Kidney epithelial cell (primary cell): ENCODE data around the gene ALG11. TPM values are rescaled to one million over a fixed set of nuclear protein-coding genes. Genes with fewer than 3 reads are reported as not detected.

Source experiments
- DNase-seq: peaks from one replicate; pipeline ENCODE4 v3.0.0-alpha.2; 2010; ENCODE audit warnings: low read depth
- H3K27me3 ChIP-seq: 2 replicates; pipeline ENCODE4 v1.6.0; 2011; ENCODE audit warnings: low read length; ENCODE audit not compliant: control insufficient read depth, insufficient read depth
- H3K36me3 ChIP-seq: 2 replicates; pipeline ENCODE4 v1.5.1; 2011; ENCODE audit warnings: low read length; ENCODE audit not compliant: control insufficient read depth, insufficient read depth
- H3K4me3 ChIP-seq: 2 replicates; pipeline ENCODE4 v1.5.1; 2011; ENCODE audit warnings: low read depth, mild to moderate bottlenecking, control low read depth, low read length
- total RNA-seq: library from RNA; depleted of rRNA; stranded (reverse); fragments of >200 nt; gene quantifications from 2 replicates; pipeline ENCODE4 v1.2.3, GENCODE V29; 2015
- TF ChIP-seq, protein P1 (sequence below): IDR thresholded peaks from 2 replicates; pipeline ENCODE4 v1.5.1; 2011; ENCODE audit warnings: mild to moderate bottlenecking, moderate library complexity, low read length, control low read depth, inconsistent platforms; ENCODE audit not compliant: insufficient read depth, poor library complexity, severe bottlenecking

The ALG11 gene
- total RNA-seq, 1 donor from 2014 or later, result 15.5 TPM

DNA sequence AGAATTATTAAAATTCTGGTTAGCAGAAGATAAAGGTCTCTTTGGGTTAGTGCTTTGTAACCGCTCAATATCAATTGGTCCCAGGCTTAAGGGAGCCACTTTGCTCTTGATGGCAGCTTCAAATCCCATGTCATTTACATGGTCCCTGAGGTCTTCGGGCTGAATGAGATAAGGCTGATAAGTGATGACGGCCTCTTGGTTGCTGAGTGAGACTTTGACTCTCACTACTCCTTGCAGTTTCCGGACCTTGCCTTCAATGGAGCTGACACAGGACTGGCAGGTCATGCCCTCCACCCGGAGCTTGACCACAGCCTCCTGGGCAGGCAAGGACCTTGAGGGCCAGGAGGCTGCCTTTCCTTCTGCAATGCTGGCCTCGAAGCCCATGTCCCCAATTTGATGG lies 37.7 kb upstream of the ALG11 start:
- Histone ChIP-seq H3K4me3 (no peak overlapping the region), H3K36me3 (no peaks in the 10 kb centered on the region), H3K27me3 (no peaks in the 10 kb centered on the region)
- TF ChIP-seq, protein P1, sequence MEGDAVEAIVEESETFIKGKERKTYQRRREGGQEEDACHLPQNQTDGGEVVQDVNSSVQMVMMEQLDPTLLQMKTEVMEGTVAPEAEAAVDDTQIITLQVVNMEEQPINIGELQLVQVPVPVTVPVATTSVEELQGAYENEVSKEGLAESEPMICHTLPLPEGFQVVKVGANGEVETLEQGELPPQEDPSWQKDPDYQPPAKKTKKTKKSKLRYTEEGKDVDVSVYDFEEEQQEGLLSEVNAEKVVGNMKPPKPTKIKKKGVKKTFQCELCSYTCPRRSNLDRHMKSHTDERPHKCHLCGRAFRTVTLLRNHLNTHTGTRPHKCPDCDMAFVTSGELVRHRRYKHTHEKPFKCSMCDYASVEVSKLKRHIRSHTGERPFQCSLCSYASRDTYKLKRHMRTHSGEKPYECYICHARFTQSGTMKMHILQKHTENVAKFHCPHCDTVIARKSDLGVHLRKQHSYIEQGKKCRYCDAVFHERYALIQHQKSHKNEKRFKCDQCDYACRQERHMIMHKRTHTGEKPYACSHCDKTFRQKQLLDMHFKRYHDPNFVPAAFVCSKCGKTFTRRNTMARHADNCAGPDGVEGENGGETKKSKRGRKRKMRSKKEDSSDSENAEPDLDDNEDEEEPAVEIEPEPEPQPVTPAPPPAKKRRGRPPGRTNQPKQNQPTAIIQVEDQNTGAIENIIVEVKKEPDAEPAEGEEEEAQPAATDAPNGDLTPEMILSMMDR, result no peak
- DNase-seq, result no peak

- TF ChIP-seq, protein P1, result no peak
- H3K36me3 ChIP-seq, result no peaks in the 10 kb centered on the region
- H3K4me3 ChIP-seq, result no peak overlapping the region
- no peak for DNase-seq
- no peaks in the 10 kb centered on the region for H3K27me3 ChIP-seq
Measured at GRCh38 chr13:51976423-51976822, 35.8 kb upstream of the ALG11 start.

DNA sequence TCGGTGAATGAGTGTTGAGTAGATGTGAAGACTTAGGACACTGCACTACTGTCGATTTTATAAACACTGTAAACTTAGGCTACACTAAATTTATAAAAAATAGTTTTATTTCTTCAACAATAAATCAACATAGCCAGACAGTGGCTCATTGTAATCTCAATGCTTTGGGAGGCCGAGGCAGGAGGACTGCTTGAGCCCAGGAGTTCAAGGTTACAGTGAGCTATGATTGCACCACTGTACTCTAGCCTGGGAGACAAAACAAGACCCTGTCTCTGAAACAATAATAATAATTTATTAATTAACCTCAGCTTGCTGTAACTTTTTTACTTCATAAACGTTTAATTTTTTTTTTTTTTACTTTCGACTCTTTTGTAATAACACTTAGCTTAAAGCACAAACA lies 35.3 kb upstream of the ALG11 start:
- TF ChIP-seq, protein P1, result no peak
- Histone ChIP-seq H3K27me3 (no peaks in the 10 kb centered on the region), H3K36me3 (no peaks in the 10 kb centered on the region), H3K4me3 (no peak overlapping the region)
- no peak for DNase-seq

- Histone ChIP-seq H3K4me3 (no peak overlapping the region), H3K27me3 (no peaks in the 10 kb centered on the region), H3K36me3 (no peaks in the 10 kb centered on the region)
- no peak for DNase-seq
- TF ChIP-seq, protein P1, result no peak
Measured at GRCh38 chr13:51977625-51978024, 34.6 kb upstream of the ALG11 start.

- no peak overlapping the region for H3K4me3 ChIP-seq
- TF ChIP-seq, protein P1, result no peak
- no peaks in the 10 kb centered on the region for H3K27me3 ChIP-seq
- H3K36me3 ChIP-seq, result no peaks in the 10 kb centered on the region
- DNase-seq, result no peak
Measured at GRCh38 chr13:51978796-51979556, 33.2 kb upstream of the ALG11 start.

DNA sequence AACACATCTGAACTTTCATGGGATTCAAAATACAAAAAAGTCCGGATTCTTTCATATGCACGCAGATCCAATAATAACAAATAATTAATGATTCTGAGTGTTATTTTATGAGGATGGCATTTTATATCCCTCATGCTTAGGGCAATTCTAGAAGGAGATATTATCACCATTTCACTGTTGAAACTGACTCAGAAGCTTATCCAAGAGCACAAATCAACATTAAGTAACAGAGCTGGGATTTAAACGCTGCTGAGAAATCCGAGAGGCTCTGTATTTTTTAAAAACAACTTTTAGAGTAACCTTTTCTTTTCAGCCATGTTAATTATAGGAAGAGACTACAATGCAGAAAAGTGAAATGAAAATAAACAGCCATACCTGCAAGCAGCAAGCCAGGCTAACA lies 31.3 kb upstream of the ALG11 start:
- Histone ChIP-seq H3K4me3 (no peak overlapping the region), H3K27me3 (no peaks in the 10 kb centered on the region), H3K36me3 (no peaks in the 10 kb centered on the region)
- TF ChIP-seq, protein P1, result no peak
- DNase-seq, result no peak
